OCI-LY3 (cell line): ENCODE data around the gene SPINK2.

Experiments
- H2AFZ ChIP-seq: fragments of 200-600, 300-600 bp; shearing (Covaris generic); 2 replicates; pipeline ENCODE4 v1.6.0; 2014; ENCODE audit warnings: antibody characterized with exemption, low read depth, low read length
- H3K27ac ChIP-seq: fragments of 200-600, 300-600 bp; sonication (generic); 2 replicates; pipeline ENCODE4 v1.5.1; 2014; ENCODE audit warnings: mild to moderate bottlenecking, low read length, moderate library complexity, mixed read lengths
- H3K27me3 ChIP-seq: fragments of 200-600, 300-600 bp; sonication (generic); 2 replicates; pipeline ENCODE4 v1.6.1; 2014; ENCODE audit warnings: low read depth, low read length, mixed read lengths
- H3K36me3 ChIP-seq: fragments of 200-600, 300-600 bp; sonication (generic); replicated peaks from 2 replicates; pipeline ENCODE3; 2014; ENCODE audit warnings: low read depth, low read length, mixed read lengths
- H3K4me1 ChIP-seq: fragments of 300-600, 200-600 bp; sonication (generic); 2 replicates; pipeline ENCODE4 v1.6.1; 2014; ENCODE audit warnings: low read length, mixed read lengths
- H3K4me2 ChIP-seq: fragments of 200-600, 300-600 bp; sonication (generic); 2 replicates; pipeline ENCODE4 v1.6.1; 2014; ENCODE audit warnings: low read length, mixed read lengths
- H3K4me3 ChIP-seq: fragments of 300-600, 200-600 bp; sonication (generic); 2 replicates; pipeline ENCODE4 v1.5.1; 2014; ENCODE audit warnings: antibody characterized with exemption, mild to moderate bottlenecking, low read length, moderate library complexity
- H3K79me2 ChIP-seq: fragments of 300-600, 200-600 bp; shearing (Covaris generic); 2 replicates; pipeline ENCODE4 v1.6.1; 2014; ENCODE audit warnings: mild to moderate bottlenecking, low read length, mixed read lengths
- H3K9ac ChIP-seq: fragments of 300-600, 200-600 bp; shearing (Covaris generic); 2 replicates; pipeline ENCODE4 v1.6.0; 2014; ENCODE audit warnings: mild to moderate bottlenecking, low read length, moderate library complexity
- H3K9me3 ChIP-seq: fragments of 200-600, 300-600 bp; shearing (Covaris generic); 2 replicates; pipeline ENCODE4 v1.6.1; 2014; ENCODE audit warnings: low read length, mixed read lengths; ENCODE audit not compliant: insufficient read depth
- H4K20me1 ChIP-seq: fragments of 200-600, 300-600 bp; sonication (generic); 2 replicates; pipeline ENCODE4 v1.6.1; 2016; ENCODE audit warnings: low read length, mixed read lengths; ENCODE audit not compliant: insufficient read depth
- EZH2phosphoT487 ChIP-seq: fragments of 200-600 bp; shearing (Covaris generic); IDR thresholded peaks from 2 replicates; pipeline ENCODE4 v1.6.1; 2018; ENCODE audit warnings: antibody characterized with exemption, mixed run types, low read depth
- TF ChIP-seq, protein P1 (sequence below): fragments of 200-600, 300-600 bp; sonication (generic); IDR thresholded peaks from 2 replicates; pipeline ENCODE4 v1.5.1; 2014; ENCODE audit warnings: antibody characterized with exemption, low read length, low read depth

Gene SPINK2

DNA sequence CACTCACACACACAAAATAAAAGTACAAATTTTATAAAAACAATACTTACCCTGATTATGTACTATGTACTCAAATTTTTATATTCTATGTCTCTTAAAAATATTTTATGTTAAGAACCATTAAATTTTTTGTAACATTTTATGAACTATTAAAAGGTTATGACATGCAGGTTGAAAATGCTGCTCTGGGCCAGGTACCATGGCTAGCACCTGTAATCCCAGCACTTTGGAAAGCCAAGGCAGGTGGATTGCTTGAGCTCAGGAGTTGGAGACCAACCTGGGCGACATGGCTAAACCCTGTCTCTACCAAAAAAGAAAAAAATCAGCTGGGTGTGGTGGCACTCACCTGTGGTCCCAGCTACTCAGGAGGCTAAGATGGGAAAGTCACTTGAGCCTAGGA lies 29.4 kb upstream of the SPINK2 start:
- Histone ChIP-seq H3K4me2 (no peak overlapping the region), H3K9me3 (no peaks in the 10 kb centered on the region), H3K27ac (no peak overlapping the region), H3K36me3 (no peaks in the 10 kb centered on the region), H4K20me1 (no peaks in the 10 kb centered on the region), H3K27me3 (peaks cover 37% of the 10 kb centered on the region), H3K9ac (no peak overlapping the region), H3K4me3 (no peak overlapping the region), H2AFZ (no peak overlapping the region), H3K79me2 (no peaks in the 10 kb centered on the region), H3K4me1 (no peaks in the 10 kb centered on the region)
- TF ChIP-seq EZH2phosphoT487: no peak
- TF ChIP-seq, protein P1, sequence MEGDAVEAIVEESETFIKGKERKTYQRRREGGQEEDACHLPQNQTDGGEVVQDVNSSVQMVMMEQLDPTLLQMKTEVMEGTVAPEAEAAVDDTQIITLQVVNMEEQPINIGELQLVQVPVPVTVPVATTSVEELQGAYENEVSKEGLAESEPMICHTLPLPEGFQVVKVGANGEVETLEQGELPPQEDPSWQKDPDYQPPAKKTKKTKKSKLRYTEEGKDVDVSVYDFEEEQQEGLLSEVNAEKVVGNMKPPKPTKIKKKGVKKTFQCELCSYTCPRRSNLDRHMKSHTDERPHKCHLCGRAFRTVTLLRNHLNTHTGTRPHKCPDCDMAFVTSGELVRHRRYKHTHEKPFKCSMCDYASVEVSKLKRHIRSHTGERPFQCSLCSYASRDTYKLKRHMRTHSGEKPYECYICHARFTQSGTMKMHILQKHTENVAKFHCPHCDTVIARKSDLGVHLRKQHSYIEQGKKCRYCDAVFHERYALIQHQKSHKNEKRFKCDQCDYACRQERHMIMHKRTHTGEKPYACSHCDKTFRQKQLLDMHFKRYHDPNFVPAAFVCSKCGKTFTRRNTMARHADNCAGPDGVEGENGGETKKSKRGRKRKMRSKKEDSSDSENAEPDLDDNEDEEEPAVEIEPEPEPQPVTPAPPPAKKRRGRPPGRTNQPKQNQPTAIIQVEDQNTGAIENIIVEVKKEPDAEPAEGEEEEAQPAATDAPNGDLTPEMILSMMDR: no peak

DNA sequence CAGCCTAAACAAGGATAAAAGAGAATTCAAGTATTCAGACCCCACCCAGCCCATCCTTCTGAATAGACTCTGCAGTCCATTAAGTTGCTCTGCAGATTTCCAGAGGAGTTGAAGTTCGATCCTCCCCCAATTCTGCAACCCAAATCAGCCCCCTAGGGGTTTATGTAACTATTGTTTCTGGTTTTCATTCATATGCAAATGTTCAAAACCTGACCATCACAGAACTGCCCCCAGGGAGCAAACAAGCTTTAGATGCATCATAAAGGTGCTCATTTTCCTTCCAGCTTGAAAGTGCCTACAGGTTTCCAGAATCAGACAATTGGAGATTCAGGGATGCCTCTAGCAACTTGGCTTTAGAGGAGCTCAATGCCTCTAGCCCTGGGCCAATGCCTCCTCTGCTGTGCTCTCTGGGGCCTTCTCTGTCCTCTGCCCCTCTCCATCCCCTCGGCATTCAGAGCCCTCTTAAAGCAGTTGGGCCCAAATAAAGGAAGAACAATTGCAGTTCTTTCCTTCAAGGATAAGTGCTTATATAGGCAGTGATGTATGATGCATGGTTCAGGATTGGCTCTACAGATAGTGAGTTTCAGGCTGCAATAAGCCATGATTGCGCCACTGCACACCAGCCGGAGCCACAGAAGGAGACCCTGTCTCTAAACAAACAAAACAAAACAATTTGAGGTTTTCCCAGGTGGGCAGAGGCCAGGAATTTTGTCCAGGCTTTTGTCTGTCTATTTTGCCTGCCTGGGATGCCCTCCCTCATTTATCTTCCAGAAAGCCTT lies 23.5 kb upstream of the SPINK2 start:
- H3K27ac ChIP-seq: no peak overlapping the region
- peaks cover 34% of the 10 kb centered on the region for H3K27me3 ChIP-seq
- no peak overlapping the region for H3K9ac ChIP-seq
- TF ChIP-seq, protein P1: no peak
- no peak for TF ChIP-seq EZH2phosphoT487
- no peak overlapping the region for H2AFZ ChIP-seq
- H3K4me3 ChIP-seq: no peak overlapping the region
- H3K4me2 ChIP-seq: no peak overlapping the region
- H4K20me1 ChIP-seq: no peaks in the 10 kb centered on the region
- no peaks in the 10 kb centered on the region for H3K36me3 ChIP-seq
- H3K79me2 ChIP-seq: no peaks in the 10 kb centered on the region
- no peaks in the 10 kb centered on the region for H3K4me1 ChIP-seq
- H3K9me3 ChIP-seq: no peaks in the 10 kb centered on the region

DNA sequence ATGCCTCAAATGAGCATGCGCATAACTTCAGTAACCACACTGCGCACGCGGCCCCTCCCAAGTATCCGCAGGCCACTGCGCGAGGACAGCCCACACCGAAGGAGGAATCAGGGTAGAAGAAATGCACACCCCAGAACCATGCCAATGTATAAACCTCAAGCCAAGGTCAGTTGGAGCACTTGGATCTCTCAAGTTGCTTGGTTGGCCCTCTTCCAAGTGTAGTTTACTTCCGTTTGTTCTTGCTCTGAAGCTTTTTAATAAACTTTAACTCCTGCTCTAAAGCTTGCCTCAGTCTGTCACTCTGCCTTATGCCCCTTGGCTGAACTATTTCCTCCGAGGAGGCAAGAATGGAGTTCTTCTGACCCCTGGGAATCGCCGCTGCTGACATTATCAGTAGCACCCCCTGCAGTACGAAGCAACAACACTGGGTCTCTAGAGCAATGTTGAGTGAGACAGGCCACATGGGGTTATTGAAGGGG lies 22.0 kb upstream of the SPINK2 start:
- H3K79me2 ChIP-seq: no peaks in the 10 kb centered on the region

DNA sequence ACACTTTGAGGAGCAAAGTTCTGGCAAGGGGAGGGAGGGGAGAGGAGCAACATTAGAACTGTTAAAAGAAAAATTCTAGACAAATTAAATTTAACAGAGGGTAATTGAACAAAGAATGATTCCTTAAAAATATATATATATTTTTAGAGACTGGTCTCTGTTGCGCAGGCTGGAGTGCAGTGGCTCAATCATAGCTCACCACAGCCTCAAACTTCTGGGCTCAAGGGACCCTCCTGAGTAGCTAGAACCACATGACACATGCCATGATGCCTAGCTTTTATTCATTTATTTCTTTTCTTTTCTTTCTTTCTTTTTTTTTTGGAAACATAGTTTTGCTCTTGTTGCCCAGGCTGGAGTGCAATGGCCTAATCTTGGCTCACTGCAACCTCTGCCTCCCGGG lies 19.1 kb upstream of the SPINK2 start:
- Histone ChIP-seq H2AFZ (no peak overlapping the region), H3K9me3 (no peaks in the 10 kb centered on the region), H3K27me3 (peaks cover 12% of the 10 kb centered on the region; the same call in 1 of the 2 replicates), H3K4me3 (no peak overlapping the region), H3K27ac (no peak overlapping the region), H3K4me2 (no peak overlapping the region), H3K4me1 (peaks cover 3% of the 10 kb centered on the region), H3K79me2 (no peaks in the 10 kb centered on the region), H3K36me3 (no peaks in the 10 kb centered on the region), H3K9ac (no peak overlapping the region), H4K20me1 (no peaks in the 10 kb centered on the region)
- TF ChIP-seq EZH2phosphoT487: no peak
- TF ChIP-seq, protein P1: no peak

More for the DNA sequence above, 22.0 kb upstream of the SPINK2 start:
- TF ChIP-seq EZH2phosphoT487: no peak
- TF ChIP-seq, protein P1: no peak
- Histone ChIP-seq H3K27ac (no peak overlapping the region), H3K4me2 (no peak overlapping the region), H3K4me1 (no peaks in the 10 kb centered on the region), H3K9me3 (no peaks in the 10 kb centered on the region), H3K4me3 (no peak overlapping the region), H4K20me1 (no peaks in the 10 kb centered on the region), H3K36me3 (no peaks in the 10 kb centered on the region), H2AFZ (no peak overlapping the region), H3K27me3 (peaks cover 25% of the 10 kb centered on the region), H3K9ac (no peak overlapping the region)
